Stimulated activated CD4-positive, alpha-beta T cell treated with anti-CD3 and anti-CD28 coated beads, TNF-alpha, amount 100 ng/mL, for 4 hours (primary cell): ENCODE results near the gene VSTM1.
A peak's percentile ranks its signal among the peaks of the same experiment; 100 is the strongest.
"Not testable (repeated sequence)": the region's sequence is repeated elsewhere in the genome, so short reads cannot be mapped to it uniquely, and the experiment has no call there.

ENCODE experiments used
- DNase-seq, 3 experiments: peaks; one replicate each; pipeline ENCODE4 v3.0.0-alpha.2; 2020; ENCODE audit warnings: low read depth in 3 of 3

The VSTM1 gene

GRCh38 chr19:54063350-54064116 is at the start of gene VSTM1:
Gene VSTM1 (minus strand): TSS chr19:54063897. CDS start chr19:54063777, 120 bp downstream.
- no peak for DNase-seq

DNA sequence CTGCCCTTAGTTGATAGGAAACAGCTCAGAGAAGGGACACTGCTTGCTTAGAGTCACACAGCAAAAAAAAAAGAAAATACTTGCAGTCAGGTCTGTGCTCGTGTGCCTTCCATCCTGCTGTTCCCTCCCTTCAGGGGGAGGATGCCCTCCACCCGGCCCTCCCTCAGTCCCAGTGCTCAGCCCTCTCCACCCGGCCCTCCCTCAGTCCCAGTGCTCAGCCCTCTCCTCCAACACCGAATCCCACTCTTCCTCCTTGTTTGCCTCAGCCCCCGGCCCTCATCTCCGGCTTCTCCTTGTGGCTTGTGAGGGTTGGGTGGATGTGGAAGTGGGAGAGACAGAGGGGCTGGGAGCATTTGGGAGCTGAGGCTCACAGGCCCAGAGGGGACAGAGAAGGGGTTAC is 46.0 kb upstream of the VSTM1 start:
- no peak for DNase-seq

GRCh38 chr19:54108496-54108895 is 44.8 kb upstream of the VSTM1 start:
- DNase-seq, result no peak

DNA sequence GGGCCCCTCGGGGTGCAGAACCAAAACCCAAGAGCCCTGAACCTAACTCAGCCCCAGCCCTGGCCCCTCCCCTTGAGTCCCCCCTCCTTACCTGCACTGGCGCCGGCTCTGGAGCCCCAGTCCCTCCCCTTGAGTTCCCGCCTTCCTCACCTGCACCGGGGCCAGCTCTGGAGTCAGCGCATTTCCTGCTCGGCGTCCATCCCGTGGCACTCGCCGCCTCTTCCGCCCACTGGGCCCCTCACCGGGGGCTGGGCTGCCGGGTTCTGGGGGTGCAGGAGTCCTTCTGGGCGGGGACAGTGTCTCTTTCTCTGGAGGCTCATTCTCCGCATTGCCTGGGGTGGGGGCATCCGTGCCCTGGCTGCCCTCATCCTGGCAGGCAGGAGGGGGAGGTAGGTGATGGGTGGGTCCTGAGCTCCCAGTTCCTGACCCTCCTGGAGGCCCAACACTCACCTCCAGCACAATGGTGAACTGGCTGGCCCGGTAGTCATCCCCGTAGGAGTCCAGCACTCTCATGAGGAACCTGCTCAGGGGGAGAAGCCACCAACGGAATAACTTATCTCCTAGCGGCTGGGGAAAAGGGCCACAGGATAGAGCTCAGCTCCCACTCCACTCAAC is 44.3 kb upstream of the VSTM1 start:
- no peak for DNase-seq

GRCh38 chr19:54106716-54107115 is 43.0 kb upstream of the VSTM1 start:
- no peak for DNase-seq

DNA sequence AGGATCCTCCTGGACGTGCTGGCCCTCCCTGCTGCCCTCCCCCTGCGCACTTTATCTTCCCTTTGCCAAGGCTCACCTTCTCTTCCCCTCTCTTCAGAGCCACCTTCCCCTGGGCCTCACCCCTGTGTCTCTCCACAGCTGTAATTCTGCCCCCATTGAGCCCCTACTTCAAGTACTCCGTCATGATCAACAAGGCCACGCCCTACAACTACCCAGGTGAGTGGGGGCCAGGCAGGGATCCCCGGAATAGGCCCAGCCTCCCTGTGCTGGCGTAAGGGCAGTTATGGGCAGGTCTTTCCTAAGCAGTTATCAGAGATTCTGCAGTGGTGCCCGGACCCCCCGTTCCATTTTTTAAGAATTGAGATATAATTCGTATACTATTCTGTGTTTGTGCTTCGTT is 42.1 kb upstream of the VSTM1 start:
- DNase-seq, result no peak

DNA sequence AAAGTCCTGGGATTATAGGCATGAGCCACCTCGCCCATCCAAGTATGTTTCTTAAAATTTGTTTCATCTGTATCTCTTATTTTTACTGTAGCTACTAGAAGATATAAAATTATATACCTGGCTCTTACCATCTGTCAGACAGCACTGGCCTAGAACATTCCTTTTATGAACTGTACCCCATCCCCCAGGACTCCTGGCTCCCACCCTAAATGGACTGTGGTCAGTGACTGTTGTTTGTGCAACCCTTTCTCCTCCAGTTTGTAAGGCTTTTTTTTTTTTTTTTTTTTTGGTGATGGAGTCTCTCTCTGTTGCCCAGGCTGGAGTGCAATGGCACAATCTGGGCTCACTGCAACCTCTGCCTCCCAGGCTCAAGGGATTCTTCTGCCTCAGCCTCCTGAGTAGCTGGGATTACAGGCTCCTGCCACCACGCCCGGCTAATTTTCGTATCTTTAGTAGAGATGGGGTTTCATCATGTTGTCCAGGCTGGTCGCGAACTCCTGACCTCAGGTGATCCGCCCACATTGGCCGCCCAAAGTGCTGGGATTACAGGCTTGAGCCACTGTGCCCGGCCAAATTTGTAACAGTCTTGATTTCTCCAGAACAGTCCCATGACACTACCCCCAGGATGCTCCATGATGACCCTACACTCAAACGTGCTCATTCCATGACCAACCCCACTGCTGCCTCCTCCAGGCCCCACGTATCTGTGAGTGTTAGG is 41.5 kb upstream of the VSTM1 start:
- DNase-seq, result no peak

GRCh38 chr19:54102421-54103169 is 38.9 kb upstream of the VSTM1 start, which contains the start of gene NDUFA3:
Gene NDUFA3 (plus strand): TSS chr19:54102855. CDS start chr19:54102879, 24 bp downstream.
- DNase-seq, result peak; percentile 85 to 98 (median 94)

DNA sequence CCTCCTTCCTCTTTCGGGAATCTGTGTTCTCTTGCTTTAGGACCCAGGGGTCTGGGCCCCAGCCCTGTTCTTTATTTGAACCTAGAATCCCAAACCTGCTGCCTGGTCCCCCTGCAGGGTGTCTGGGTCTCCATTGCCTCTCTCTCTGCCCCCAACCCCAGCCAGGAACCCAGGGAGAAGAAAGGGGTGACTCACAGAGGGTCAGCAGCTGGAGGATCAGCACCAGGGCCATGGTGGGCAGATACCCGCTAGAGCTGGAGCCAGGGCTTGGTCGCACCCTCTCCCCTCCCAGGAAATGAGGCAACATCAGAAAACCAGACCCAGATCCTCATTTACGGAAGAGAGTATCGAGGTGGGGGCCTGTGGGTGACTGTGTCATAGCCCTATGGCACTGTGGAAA is 36.9 kb upstream of the VSTM1 start, which contains the start of gene OSCAR:
Gene OSCAR, minus strand, starts transcription at position 243 of the 400 bp plus-strand sequence. Its CDS starts 11 bp downstream, at position 232.
- no peak for DNase-seq

GRCh38 chr19:54099903-54100255 is 36.2 kb upstream of the VSTM1 start:
- not testable (repeated sequence) for DNase-seq

- DNase-seq, result no peak
Measured at GRCh38 chr19:54099190-54099902, 35.6 kb upstream of the VSTM1 start.

- no peak for DNase-seq
Measured at GRCh38 chr19:54096617-54097106, 33.0 kb upstream of the VSTM1 start.

GRCh38 chr19:54095859-54096616 is 32.3 kb upstream of the VSTM1 start:
- peak in 1 of 3 experiments; percentile 31 for DNase-seq

GRCh38 chr19:54095136-54095858 is 31.6 kb upstream of the VSTM1 start:
- DNase-seq, result no peak

- no peak for DNase-seq
Measured at GRCh38 chr19:54094426-54095000, 30.8 kb upstream of the VSTM1 start.

DNA sequence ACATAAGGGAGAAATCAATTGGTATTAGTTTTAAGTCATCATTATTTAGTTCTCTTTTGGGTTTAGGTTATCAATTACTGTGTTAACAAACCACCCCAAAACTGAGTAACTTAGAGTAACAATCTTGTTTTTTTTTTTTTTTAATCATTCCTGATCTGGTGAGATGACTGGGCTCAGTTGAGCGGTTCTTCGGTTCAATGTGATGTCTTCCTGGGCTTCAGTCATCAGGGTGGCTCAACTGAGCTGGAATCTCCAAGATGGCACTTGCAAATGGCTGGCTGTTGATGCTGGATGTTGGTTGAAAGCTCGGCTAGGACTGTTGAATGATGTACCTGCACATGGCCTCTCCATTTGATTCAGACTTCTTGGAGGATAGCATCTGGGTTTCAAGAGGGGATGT is 20.7 kb upstream of the VSTM1 start:
- DNase-seq, result no peak

GRCh38 chr19:54081032-54081431 is 17.3 kb upstream of the VSTM1 start, which contains the start of gene TARM1:
Gene TARM1 (minus strand): TSS chr19:54081365. CDS start chr19:54081340, 25 bp downstream.
- no peak for DNase-seq

GRCh38 chr19:54077334-54077733 is 13.6 kb upstream of the VSTM1 start:
- DNase-seq, result no peak

GRCh38 chr19:54074851-54075250 is 11.2 kb upstream of the VSTM1 start:
- no peak for DNase-seq
